Measurements from ENCODE around the gene TBC1D22A. TPM values are rescaled to one million over a fixed set of nuclear protein-coding genes. Genes with fewer than 3 reads are reported as not detected.
"Not testable (repeated sequence)": the region's sequence is repeated elsewhere in the genome, so short reads cannot be mapped to it uniquely, and the experiment has no call there.

The TBC1D22A gene
- total and polyA plus RNA-seq, 2 experiments from 2014 or later: 9.6 to 13.3 TPM

DNA sequence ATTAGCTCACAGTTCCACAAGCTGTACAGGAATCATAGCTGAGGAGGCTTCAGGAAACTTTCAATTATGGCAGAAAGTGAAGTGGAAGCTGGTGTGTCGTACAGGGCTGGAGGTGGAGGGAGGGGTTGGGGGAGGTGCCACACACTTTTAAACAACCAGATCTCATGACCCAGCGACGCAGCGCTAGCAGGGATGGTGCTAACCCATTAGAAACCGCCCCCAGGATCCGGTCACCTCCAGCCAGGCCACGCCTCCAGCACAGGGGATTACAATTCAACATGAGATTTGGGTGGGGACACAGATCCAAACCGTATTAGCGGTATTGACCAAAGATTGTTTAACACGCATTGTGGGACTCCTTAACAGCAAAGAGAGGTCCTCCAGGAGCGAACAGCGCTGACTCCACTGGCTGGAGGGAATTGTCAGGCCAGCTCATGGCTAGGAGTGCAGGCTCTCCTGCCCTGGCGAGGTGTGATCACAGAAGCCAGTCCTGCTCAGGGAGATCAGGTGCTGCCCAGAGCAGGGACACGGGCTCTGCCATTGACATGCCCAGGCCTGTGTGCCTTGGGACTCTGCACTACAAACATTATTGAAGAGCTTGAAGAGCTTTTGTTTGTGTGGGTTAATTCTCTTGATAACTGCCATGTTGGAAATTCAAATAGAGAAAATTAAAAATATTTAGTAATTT is 215.3 kb downstream of the TBC1D22A start (continued):
- TF ChIP-seq, protein P1, sequence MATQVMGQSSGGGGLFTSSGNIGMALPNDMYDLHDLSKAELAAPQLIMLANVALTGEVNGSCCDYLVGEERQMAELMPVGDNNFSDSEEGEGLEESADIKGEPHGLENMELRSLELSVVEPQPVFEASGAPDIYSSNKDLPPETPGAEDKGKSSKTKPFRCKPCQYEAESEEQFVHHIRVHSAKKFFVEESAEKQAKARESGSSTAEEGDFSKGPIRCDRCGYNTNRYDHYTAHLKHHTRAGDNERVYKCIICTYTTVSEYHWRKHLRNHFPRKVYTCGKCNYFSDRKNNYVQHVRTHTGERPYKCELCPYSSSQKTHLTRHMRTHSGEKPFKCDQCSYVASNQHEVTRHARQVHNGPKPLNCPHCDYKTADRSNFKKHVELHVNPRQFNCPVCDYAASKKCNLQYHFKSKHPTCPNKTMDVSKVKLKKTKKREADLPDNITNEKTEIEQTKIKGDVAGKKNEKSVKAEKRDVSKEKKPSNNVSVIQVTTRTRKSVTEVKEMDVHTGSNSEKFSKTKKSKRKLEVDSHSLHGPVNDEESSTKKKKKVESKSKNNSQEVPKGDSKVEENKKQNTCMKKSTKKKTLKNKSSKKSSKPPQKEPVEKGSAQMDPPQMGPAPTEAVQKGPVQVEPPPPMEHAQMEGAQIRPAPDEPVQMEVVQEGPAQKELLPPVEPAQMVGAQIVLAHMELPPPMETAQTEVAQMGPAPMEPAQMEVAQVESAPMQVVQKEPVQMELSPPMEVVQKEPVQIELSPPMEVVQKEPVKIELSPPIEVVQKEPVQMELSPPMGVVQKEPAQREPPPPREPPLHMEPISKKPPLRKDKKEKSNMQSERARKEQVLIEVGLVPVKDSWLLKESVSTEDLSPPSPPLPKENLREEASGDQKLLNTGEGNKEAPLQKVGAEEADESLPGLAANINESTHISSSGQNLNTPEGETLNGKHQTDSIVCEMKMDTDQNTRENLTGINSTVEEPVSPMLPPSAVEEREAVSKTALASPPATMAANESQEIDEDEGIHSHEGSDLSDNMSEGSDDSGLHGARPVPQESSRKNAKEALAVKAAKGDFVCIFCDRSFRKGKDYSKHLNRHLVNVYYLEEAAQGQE (IDR thresholded peaks at IDR 0.05; ENCODE audit: unreplicated experiment): no peak
- no peak for TF ChIP-seq CREB1 (CRISPR knock-in tag; IDR thresholded peaks at IDR 0.05; ENCODE audit: low read depth)

DNA sequence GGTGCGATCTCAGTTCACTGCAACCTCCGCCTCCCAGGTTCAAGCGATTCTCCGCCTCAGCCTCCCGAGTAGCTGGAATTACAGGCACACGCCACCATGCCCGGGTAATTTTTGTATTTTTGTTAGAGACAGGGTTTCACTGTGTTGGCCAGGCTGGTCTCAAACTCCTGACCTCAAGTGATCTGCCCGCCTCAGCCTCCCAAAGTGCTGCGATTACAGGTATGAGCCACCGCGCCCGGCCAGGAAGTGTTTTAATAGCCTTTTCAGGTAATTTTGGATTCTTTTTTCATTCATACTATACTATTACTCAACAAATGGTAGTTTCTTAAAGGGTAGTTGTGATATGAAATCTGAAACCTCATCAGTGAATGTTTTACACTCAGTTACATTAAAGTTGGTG is 216.2 kb downstream of the TBC1D22A start:
- not testable (repeated sequence) for H3K79me2 ChIP-seq (replicated peaks; ENCODE audit: insufficient read depth); H3F3A ChIP-seq (replicated peaks; ENCODE audit: low read depth); H3K4me2 ChIP-seq; H3K27ac ChIP-seq (ENCODE audit: low read depth); H3K9me3 Mint-ChIP-seq; H3K9me2 ChIP-seq (ENCODE audit: insufficient read depth); H3K4me3 Mint-ChIP-seq; H3K36me3 ChIP-seq (ENCODE audit: insufficient read depth); H3K27me3 ChIP-seq (ENCODE audit: insufficient read depth); H3K27ac Mint-ChIP-seq; H3K4me1 Mint-ChIP-seq; H4K20me1 ChIP-seq (replicated peaks; ENCODE audit: insufficient read depth); H3K27me3 Mint-ChIP-seq (ENCODE audit: insufficient read depth, low read depth, poor library complexity); H3K4me3 ChIP-seq; H2AFZ ChIP-seq; H3K4me1 ChIP-seq (ENCODE audit: insufficient read depth); H3K36me3 Mint-ChIP-seq (ENCODE audit: low read depth); DNase-seq (ENCODE audit: low spot score); ATAC-seq

DNA sequence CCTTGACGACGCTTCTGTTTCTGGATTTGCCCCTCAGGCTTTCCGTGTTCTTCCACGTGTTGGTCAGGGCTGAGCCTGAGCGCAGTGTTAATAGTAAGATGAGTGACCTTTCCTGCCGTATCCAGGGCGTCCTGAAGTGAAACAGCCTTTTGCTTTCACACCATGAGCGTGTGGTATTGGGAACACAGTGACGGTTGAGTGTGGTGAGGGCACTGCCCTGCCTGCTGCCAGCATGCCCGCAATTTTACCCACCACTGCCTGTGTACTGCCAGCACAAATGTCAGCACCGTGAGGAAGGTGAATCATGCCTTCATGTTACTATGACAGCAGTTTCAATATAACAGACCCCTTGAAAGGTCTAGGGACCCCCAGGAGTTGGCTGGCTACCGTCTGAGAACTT is 217.1 kb downstream of the TBC1D22A start:
- H3K27me3 Mint-ChIP-seq (ENCODE audit: insufficient read depth, low read depth, poor library complexity): peaks cover 3% of the 10 kb centered on the region
- Histone ChIP-seq H3K79me2 (replicated peaks; ENCODE audit: insufficient read depth) (no peaks in the 10 kb centered on the region), H3K4me3 (no peak overlapping the region), H3K4me1 (ENCODE audit: insufficient read depth) (no peaks in the 10 kb centered on the region), H3K27me3 (ENCODE audit: insufficient read depth) (no peaks in the 10 kb centered on the region), H2AFZ (no peak overlapping the region), H3K36me3 (ENCODE audit: insufficient read depth) (no peaks in the 10 kb centered on the region), H3K4me2 (no peak overlapping the region), H3K9me2 (ENCODE audit: insufficient read depth) (no peaks in the 10 kb centered on the region), H4K20me1 (replicated peaks; ENCODE audit: insufficient read depth) (no peaks in the 10 kb centered on the region; the same call in 1 of the 2 replicates), H3K27ac (ENCODE audit: low read depth) (no peak overlapping the region), H3F3A (replicated peaks; ENCODE audit: low read depth) (no peaks in the 10 kb centered on the region)
- no peak overlapping the region for H3K4me3 Mint-ChIP-seq
- no peak overlapping the region for H3K27ac Mint-ChIP-seq
- DNase-seq (ENCODE audit: low spot score): no peak
- H3K36me3 Mint-ChIP-seq (ENCODE audit: low read depth): peaks cover 4% of the 10 kb centered on the region; the same call in 1 of the 3 replicates
- no peaks in the 10 kb centered on the region for H3K9me3 Mint-ChIP-seq
- no peak for ATAC-seq
- peaks cover 7% of the 10 kb centered on the region for H3K4me1 Mint-ChIP-seq
- TF ChIP-seq POLR2AphosphoS5 (IDR thresholded peaks at IDR 0.05; ENCODE audit: low read depth) (no peak), EZH2 (IDR thresholded peaks at IDR 0.05; ENCODE audit: low read depth, unreplicated experiment) (no peak), ZNF114 (CRISPR knock-in tag; IDR thresholded peaks at IDR 0.05) (no peak), JUNB (IDR thresholded peaks at IDR 0.05; ENCODE audit: unreplicated experiment) (no peak)
- TF ChIP-seq, protein P2, sequence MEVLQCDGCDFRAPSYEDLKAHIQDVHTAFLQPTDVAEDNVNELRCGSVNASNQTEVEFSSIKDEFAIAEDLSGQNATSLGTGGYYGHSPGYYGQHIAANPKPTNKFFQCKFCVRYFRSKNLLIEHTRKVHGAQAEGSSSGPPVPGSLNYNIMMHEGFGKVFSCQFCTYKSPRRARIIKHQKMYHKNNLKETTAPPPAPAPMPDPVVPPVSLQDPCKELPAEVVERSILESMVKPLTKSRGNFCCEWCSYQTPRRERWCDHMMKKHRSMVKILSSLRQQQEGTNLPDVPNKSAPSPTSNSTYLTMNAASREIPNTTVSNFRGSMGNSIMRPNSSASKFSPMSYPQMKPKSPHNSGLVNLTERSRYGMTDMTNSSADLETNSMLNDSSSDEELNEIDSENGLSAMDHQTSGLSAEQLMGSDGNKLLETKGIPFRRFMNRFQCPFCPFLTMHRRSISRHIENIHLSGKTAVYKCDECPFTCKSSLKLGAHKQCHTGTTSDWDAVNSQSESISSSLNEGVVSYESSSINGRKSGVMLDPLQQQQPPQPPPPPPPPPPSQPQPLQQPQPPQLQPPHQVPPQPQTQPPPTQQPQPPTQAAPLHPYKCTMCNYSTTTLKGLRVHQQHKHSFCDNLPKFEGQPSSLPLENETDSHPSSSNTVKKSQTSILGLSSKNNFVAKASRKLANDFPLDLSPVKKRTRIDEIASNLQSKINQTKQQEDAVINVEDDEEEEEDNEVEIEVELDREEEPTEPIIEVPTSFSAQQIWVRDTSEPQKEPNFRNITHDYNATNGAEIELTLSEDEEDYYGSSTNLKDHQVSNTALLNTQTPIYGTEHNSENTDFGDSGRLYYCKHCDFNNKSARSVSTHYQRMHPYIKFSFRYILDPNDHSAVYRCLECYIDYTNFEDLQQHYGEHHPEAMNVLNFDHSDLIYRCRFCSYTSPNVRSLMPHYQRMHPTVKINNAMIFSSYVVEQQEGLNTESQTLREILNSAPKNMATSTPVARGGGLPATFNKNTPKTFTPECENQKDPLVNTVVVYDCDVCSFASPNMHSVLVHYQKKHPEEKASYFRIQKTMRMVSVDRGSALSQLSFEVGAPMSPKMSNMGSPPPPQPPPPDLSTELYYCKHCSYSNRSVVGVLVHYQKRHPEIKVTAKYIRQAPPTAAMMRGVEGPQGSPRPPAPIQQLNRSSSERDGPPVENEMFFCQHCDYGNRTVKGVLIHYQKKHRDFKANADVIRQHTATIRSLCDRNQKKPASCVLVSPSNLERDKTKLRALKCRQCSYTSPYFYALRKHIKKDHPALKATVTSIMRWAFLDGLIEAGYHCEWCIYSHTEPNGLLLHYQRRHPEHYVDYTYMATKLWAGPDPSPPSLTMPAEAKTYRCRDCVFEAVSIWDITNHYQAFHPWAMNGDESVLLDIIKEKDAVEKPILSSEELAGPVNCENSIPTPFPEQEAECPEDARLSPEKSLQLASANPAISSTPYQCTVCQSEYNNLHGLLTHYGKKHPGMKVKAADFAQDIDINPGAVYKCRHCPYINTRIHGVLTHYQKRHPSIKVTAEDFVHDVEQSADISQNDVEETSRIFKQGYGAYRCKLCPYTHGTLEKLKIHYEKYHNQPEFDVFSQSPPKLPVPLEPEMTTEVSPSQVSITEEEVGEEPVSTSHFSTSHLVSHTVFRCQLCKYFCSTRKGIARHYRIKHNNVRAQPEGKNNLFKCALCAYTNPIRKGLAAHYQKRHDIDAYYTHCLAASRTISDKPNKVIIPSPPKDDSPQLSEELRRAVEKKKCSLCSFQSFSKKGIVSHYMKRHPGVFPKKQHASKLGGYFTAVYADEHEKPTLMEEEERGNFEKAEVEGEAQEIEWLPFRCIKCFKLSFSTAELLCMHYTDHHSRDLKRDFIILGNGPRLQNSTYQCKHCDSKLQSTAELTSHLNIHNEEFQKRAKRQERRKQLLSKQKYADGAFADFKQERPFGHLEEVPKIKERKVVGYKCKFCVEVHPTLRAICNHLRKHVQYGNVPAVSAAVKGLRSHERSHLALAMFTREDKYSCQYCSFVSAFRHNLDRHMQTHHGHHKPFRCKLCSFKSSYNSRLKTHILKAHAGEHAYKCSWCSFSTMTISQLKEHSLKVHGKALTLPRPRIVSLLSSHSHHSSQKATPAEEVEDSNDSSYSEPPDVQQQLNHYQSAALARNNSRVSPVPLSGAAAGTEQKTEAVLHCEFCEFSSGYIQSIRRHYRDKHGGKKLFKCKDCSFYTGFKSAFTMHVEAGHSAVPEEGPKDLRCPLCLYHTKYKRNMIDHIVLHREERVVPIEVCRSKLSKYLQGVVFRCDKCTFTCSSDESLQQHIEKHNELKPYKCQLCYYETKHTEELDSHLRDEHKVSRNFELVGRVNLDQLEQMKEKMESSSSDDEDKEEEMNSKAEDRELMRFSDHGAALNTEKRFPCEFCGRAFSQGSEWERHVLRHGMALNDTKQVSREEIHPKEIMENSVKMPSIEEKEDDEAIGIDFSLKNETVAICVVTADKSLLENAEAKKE (CRISPR knock-in tag; IDR thresholded peaks at IDR 0.05): no peak
- TF ChIP-seq, protein P3, sequence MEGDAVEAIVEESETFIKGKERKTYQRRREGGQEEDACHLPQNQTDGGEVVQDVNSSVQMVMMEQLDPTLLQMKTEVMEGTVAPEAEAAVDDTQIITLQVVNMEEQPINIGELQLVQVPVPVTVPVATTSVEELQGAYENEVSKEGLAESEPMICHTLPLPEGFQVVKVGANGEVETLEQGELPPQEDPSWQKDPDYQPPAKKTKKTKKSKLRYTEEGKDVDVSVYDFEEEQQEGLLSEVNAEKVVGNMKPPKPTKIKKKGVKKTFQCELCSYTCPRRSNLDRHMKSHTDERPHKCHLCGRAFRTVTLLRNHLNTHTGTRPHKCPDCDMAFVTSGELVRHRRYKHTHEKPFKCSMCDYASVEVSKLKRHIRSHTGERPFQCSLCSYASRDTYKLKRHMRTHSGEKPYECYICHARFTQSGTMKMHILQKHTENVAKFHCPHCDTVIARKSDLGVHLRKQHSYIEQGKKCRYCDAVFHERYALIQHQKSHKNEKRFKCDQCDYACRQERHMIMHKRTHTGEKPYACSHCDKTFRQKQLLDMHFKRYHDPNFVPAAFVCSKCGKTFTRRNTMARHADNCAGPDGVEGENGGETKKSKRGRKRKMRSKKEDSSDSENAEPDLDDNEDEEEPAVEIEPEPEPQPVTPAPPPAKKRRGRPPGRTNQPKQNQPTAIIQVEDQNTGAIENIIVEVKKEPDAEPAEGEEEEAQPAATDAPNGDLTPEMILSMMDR (conservative IDR thresholded peaks at IDR 0.05; ENCODE audit: low read depth in 2 of 2): no peak
